ENCODE measurements around the gene SWAP70. TPM values are rescaled to one million over a fixed set of nuclear protein-coding genes. Genes with fewer than 3 reads are reported as not detected.

Gene SWAP70
- total and polyA plus RNA-seq, 9 of the 15 experiments (the other 6 are each of a cell fraction or from before 2014, with no cell fraction given), result 1.7 to 4.9 (median 3.9) TPM

DNA sequence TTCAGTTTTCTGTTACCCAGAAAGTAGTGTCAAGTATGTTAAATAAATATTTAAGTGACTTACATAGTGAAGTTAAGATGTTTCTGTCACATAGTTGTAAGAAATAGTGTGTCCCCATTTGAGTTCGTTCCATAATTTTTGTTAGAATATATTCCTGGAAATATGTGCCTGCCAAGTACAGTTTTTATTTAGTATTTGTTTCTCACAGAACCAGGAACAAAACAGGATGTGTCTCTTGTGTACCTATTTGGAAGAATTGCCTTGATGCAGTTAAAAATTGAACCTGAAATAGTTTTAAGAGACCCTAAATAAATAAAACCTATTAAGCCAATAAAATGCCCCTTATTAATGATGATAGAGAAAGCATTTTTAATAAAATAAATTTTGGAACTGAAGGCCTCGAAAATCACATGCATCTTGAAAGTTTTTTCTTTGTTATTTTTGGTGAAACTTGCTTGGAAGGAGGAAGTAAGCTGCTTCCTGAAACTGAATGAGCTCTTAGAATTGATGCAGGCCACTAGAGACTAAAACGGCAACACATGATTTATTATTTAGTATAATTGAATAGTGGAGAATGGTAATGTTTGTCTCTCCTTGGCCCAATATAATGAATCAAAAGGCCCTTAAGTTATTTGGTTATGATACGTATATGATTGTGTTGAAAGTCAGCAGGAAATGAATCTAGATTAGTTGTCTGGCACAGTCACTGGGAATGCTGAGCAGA is 55.9 kb downstream of the SWAP70 start (continued):
- TF ChIP-seq, protein P1, sequence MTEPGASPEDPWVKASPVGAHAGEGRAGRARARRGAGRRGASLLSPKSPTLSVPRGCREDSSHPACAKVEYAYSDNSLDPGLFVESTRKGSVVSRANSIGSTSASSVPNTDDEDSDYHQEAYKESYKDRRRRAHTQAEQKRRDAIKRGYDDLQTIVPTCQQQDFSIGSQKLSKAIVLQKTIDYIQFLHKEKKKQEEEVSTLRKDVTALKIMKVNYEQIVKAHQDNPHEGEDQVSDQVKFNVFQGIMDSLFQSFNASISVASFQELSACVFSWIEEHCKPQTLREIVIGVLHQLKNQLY (CRISPR knock-in tag; conservative IDR thresholded peaks at IDR 0.05), result no peak
- TF ChIP-seq ERF (CRISPR knock-in tag; IDR thresholded peaks at IDR 0.05) (no peak), ZNF551 (CRISPR knock-in tag; IDR thresholded peaks at IDR 0.05) (no peak)
- TF ChIP-seq, protein P2, sequence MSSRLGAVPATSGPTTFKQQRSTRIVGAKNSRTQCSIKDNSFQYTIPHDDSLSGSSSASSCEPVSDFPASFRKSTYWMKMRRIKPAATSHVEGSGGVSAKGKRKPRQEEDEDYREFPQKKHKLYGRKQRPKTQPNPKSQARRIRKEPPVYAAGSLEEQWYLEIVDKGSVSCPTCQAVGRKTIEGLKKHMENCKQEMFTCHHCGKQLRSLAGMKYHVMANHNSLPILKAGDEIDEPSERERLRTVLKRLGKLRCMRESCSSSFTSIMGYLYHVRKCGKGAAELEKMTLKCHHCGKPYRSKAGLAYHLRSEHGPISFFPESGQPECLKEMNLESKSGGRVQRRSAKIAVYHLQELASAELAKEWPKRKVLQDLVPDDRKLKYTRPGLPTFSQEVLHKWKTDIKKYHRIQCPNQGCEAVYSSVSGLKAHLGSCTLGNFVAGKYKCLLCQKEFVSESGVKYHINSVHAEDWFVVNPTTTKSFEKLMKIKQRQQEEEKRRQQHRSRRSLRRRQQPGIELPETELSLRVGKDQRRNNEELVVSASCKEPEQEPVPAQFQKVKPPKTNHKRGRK (tag; IDR thresholded peaks at IDR 0.05), result no peak

DNA sequence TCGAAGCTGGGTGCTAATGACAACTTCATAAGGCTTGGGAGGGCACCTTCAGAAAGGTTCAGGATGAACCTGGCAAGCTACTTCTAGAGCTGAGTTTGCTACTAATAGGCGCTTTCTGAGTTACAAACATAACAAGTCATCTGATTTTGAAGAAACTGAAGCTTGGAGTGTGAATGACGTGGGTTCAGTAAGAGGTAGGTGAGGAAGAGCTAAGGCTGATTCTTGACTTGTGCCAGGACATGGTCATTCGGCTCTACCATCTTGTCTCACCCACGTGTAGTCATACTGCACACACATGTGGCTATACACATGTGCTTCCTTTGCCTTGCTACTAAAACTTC is 56.4 kb downstream of the SWAP70 start:
- no peaks in the 10 kb centered on the region for H4K20me1 ChIP-seq (replicated peaks; ENCODE audit: control insufficient read depth, insufficient read depth, low read length)
- no peak overlapping the region for H3K9ac ChIP-seq (ENCODE audit: insufficient read depth in 1 of 2, low read depth in 2 of 2, low read length in 2 of 2)
- intact Hi-C loops (cut with micrococcal nuclease), result no loop called here
- DNase-seq (ENCODE audit: extremely low read depth in 1 of 4, low spot score in 3 of 4), result no peak
- no peaks in the 10 kb centered on the region; the same call in 2 of the 3 replicates for H3K36me3 ChIP-seq (ENCODE audit: control insufficient read depth, insufficient read depth, low read length)
- peak overlapping the region; percentile 72 for H2AFZ ChIP-seq (ENCODE audit: low read depth, low read length)
- no TSS peak for BruUV-seq (replicated peaks)
- POLR2A ChIA-PET, result interaction anchor here (0.6 to 1.7 kb wide), 6 partner anchors 10 to 88 kb away, joined by 3 read pairs; no protein-coding TSS in a partner anchor
- CTCF ChIA-PET (ENCODE audit: low intra/inter-chr PET ratio), result no interaction called here
- H3K4me2 ChIP-seq (ENCODE audit: insufficient read depth, low read length), result no peak overlapping the region
- in situ Hi-C loops (cut with MboI), result no loop called here
- 42% methylated on average over 5 of the region's 5 CpGs for WGBS (ENCODE audit: insufficient coverage, low coverage, missing lambda C conversion rate)
- peaks cover 0 to 12% of the 10 kb centered on the region in 2 experiments; a peak in 4 of 5 replicates for H3K4me1 ChIP-seq (replicated peaks in 1 of 2; ENCODE audit: control insufficient read depth in 2 of 2, insufficient read depth in 2 of 2, low read length in 2 of 2)
- no peaks in the 10 kb centered on the region for H3K79me2 ChIP-seq (ENCODE audit: control insufficient read depth, insufficient read depth, low read length)
- no peak overlapping the region for H3K4me3 ChIP-seq
- H3K27me3 ChIP-seq (ENCODE audit: control insufficient read depth in 2 of 2, insufficient read depth in 2 of 2, low read length in 2 of 2), result no peaks in the 10 kb centered on the region
- no peak overlapping the region for H3K27ac ChIP-seq (ENCODE audit: extremely low read depth, low read depth, low read length)
- no peak for FAIRE-seq
- H3K9me3 ChIP-seq (replicated peaks; ENCODE audit: control insufficient read depth, insufficient read depth, low read depth, low read length), result no peaks in the 10 kb centered on the region
- no peaks in the 10 kb centered on the region for H3K9me1 ChIP-seq (ENCODE audit: control insufficient read depth, insufficient read depth, low read length)
- ATAC-seq, result no peak
- TF ChIP-seq, protein P3, sequence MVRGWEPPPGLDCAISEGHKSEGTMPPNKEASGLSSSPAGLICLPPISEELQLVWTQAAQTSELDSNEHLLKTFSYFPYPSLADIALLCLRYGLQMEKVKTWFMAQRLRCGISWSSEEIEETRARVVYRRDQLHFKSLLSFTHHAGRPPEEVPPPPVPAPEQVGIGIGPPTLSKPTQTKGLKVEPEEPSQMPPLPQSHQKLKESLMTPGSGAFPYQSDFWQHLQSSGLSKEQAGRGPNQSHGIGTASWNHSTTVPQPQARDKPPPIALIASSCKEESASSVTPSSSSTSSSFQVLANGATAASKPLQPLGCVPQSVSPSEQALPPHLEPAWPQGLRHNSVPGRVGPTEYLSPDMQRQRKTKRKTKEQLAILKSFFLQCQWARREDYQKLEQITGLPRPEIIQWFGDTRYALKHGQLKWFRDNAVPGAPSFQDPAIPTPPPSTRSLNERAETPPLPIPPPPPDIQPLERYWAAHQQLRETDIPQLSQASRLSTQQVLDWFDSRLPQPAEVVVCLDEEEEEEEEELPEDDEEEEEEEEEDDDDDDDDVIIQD (CRISPR knock-in tag; IDR thresholded peaks at IDR 0.05), result no peak
- no peak for TF ChIP-seq PPARD (CRISPR knock-in tag; IDR thresholded peaks at IDR 0.05)
- TF ChIP-seq CREBBP (IDR thresholded peaks at IDR 0.05; ENCODE audit: low read depth, low read length), result no peak
- no peak for TF ChIP-seq CBX1 (IDR thresholded peaks at IDR 0.05; ENCODE audit: low read depth)
- TF ChIP-seq, protein P4, sequence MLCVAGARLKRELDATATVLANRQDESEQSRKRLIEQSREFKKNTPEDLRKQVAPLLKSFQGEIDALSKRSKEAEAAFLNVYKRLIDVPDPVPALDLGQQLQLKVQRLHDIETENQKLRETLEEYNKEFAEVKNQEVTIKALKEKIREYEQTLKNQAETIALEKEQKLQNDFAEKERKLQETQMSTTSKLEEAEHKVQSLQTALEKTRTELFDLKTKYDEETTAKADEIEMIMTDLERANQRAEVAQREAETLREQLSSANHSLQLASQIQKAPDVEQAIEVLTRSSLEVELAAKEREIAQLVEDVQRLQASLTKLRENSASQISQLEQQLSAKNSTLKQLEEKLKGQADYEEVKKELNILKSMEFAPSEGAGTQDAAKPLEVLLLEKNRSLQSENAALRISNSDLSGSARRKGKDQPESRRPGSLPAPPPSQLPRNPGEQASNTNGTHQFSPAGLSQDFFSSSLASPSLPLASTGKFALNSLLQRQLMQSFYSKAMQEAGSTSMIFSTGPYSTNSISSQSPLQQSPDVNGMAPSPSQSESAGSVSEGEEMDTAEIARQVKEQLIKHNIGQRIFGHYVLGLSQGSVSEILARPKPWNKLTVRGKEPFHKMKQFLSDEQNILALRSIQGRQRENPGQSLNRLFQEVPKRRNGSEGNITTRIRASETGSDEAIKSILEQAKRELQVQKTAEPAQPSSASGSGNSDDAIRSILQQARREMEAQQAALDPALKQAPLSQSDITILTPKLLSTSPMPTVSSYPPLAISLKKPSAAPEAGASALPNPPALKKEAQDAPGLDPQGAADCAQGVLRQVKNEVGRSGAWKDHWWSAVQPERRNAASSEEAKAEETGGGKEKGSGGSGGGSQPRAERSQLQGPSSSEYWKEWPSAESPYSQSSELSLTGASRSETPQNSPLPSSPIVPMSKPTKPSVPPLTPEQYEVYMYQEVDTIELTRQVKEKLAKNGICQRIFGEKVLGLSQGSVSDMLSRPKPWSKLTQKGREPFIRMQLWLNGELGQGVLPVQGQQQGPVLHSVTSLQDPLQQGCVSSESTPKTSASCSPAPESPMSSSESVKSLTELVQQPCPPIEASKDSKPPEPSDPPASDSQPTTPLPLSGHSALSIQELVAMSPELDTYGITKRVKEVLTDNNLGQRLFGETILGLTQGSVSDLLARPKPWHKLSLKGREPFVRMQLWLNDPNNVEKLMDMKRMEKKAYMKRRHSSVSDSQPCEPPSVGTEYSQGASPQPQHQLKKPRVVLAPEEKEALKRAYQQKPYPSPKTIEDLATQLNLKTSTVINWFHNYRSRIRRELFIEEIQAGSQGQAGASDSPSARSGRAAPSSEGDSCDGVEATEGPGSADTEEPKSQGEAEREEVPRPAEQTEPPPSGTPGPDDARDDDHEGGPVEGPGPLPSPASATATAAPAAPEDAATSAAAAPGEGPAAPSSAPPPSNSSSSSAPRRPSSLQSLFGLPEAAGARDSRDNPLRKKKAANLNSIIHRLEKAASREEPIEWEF (CRISPR knock-in tag; IDR thresholded peaks at IDR 0.05), result no peak

Data from K562 (cell line).